Keratinocyte (primary cell): ENCODE measurements around the gene RASL12. TPM values are rescaled to one million over a fixed set of nuclear protein-coding genes. Genes with fewer than 3 reads are reported as not detected.

ENCODE experiments used
- DNase-seq: peaks from one replicate; pipeline ENCODE4 v3.0.0-alpha.2; 2011; ENCODE audit warnings: low read depth, missing footprints, low spot score
- FAIRE-seq: peaks from 2 replicates; lab custom pipeline; 2011; peaks lifted over from hg19 to GRCh38; lab: Jason Lieb, UNC
- H2AFZ ChIP-seq: 2 replicates; pipeline ENCODE4 v1.6.0; 2012; ENCODE audit warnings: low read length, control low read depth, inconsistent platforms; ENCODE audit not compliant: control insufficient read depth
- H3K27ac ChIP-seq: 2 replicates; pipeline ENCODE4 v1.5.1; 2011; ENCODE audit warnings: low read length; ENCODE audit not compliant: control insufficient read depth, insufficient read depth
- H3K27me3 ChIP-seq: 3 replicates; pipeline ENCODE4 v1.6.0; 2011; ENCODE audit warnings: low read length; ENCODE audit not compliant: control insufficient read depth, insufficient read depth; ENCODE audit errors: extremely low read depth
- H3K36me3 ChIP-seq, 2 experiments: 2 replicates in 1 of 2; 3 replicates in 1 of 2; pipeline ENCODE4 v1.5.1; 2011; ENCODE audit warnings: low read length in 2 of 2, mild to moderate bottlenecking in 1 of 2; ENCODE audit not compliant: control insufficient read depth in 2 of 2, insufficient read depth in 2 of 2; ENCODE audit errors: extremely low read depth in 1 of 2
- H3K4me1 ChIP-seq: 3 replicates; pipeline ENCODE4 v1.5.1; 2011; ENCODE audit warnings: low read length; ENCODE audit not compliant: control insufficient read depth, insufficient read depth; ENCODE audit errors: extremely low read depth
- H3K4me2 ChIP-seq: 3 replicates; pipeline ENCODE4 v1.6.0; 2011; ENCODE audit warnings: low read depth, low read length; ENCODE audit not compliant: control insufficient read depth, insufficient read depth; ENCODE audit errors: extremely low read depth
- H3K4me3 ChIP-seq, 3 experiments: fragments of 200-600 bp in 1 of 3; sonication (generic) in 1 of 3; 2 replicates in 2 of 3; 3 replicates in 1 of 3; pipeline ENCODE4 v1.5.1; 2011 to 2016; ENCODE audit warnings: low read length in 3 of 3, mild to moderate bottlenecking in 3 of 3, control low read depth in 2 of 3, inconsistent platforms in 1 of 3, low read depth in 1 of 3, mixed read lengths in 1 of 3, mixed run types in 1 of 3, moderate library complexity in 1 of 3; ENCODE audit not compliant: control insufficient read depth in 2 of 3, insufficient read depth in 2 of 3; ENCODE audit errors: extremely low read depth in 1 of 3
- H3K79me2 ChIP-seq: 2 replicates; pipeline ENCODE4 v1.6.0; 2012; ENCODE audit warnings: low read length; ENCODE audit not compliant: control insufficient read depth, insufficient read depth
- H3K9ac ChIP-seq: 3 replicates; pipeline ENCODE4 v1.6.0; 2011; ENCODE audit warnings: low read length; ENCODE audit not compliant: control insufficient read depth, insufficient read depth; ENCODE audit errors: extremely low read depth
- H3K9me1 ChIP-seq: 3 replicates; pipeline ENCODE4 v1.6.0; 2011; ENCODE audit warnings: low read length; ENCODE audit not compliant: control insufficient read depth, insufficient read depth; ENCODE audit errors: extremely low read depth
- H3K9me3 ChIP-seq: 2 replicates; pipeline ENCODE4 v1.5.1; 2012; ENCODE audit warnings: low read depth, low read length; ENCODE audit not compliant: control insufficient read depth
- H4K20me1 ChIP-seq: 3 replicates; pipeline ENCODE4 v1.6.0; 2011; ENCODE audit warnings: low read length; ENCODE audit not compliant: control insufficient read depth, insufficient read depth; ENCODE audit errors: extremely low read depth
- EZH2 ChIP-seq: IDR thresholded peaks from one replicate; pipeline ENCODE4 v1.6.1; 2012; ENCODE audit warnings: inconsistent platforms, mild to moderate bottlenecking, low read length, moderate library complexity
- dilution Hi-C: fragments of 300-500 bp; cut with MboI; formaldehyde crosslinking; loops from one replicate; pipeline ENCODE4 v1.7.0; 2020; ENCODE audit warnings: low sequenced_read_pairs; ENCODE audit not compliant: extremely low pct_ligation_motif_present
- polyA plus RNA-seq, 5 experiments: library from polyadenylated mRNA; depleted of rRNA in 3 of 5; stranded (reverse) in 3 of 5; stranded (forward) in 1 of 5; unstranded in 1 of 5; fragments of >200 nt; gene quantifications; 1 replicate in 1 of 5; 2 replicates in 3 of 5; 3 replicates in 1 of 5; pipeline versions ENCODE4 v1.2.1 to v1.2.3, GENCODE V29; 2011 to 2012; ENCODE audit warnings: missing spikeins in 2 of 5, low read depth in 1 of 5, low replicate concordance in 1 of 5
- TF ChIP-seq, protein P1 (sequence below), 3 experiments: IDR thresholded peaks in 1 of 3; conservative IDR thresholded peaks in 1 of 3; optimal IDR thresholded peaks in 1 of 3; 2 replicates in 2 of 3; 3 replicates in 1 of 3; pipeline versions ENCODE3 to v1.5.1; 2011; ENCODE audit warnings: low read length in 3 of 3, mild to moderate bottlenecking in 3 of 3, moderate library complexity in 2 of 3, control low read depth in 1 of 3, inconsistent platforms in 1 of 3; ENCODE audit not compliant: insufficient read depth in 2 of 3; ENCODE audit errors: extremely low read depth in 1 of 3

The RASL12 gene
- polyA plus RNA-seq, 1 donor (not counting 4 experiments of a cell fraction or from before 2014, with no cell fraction given), result not detected

DNA sequence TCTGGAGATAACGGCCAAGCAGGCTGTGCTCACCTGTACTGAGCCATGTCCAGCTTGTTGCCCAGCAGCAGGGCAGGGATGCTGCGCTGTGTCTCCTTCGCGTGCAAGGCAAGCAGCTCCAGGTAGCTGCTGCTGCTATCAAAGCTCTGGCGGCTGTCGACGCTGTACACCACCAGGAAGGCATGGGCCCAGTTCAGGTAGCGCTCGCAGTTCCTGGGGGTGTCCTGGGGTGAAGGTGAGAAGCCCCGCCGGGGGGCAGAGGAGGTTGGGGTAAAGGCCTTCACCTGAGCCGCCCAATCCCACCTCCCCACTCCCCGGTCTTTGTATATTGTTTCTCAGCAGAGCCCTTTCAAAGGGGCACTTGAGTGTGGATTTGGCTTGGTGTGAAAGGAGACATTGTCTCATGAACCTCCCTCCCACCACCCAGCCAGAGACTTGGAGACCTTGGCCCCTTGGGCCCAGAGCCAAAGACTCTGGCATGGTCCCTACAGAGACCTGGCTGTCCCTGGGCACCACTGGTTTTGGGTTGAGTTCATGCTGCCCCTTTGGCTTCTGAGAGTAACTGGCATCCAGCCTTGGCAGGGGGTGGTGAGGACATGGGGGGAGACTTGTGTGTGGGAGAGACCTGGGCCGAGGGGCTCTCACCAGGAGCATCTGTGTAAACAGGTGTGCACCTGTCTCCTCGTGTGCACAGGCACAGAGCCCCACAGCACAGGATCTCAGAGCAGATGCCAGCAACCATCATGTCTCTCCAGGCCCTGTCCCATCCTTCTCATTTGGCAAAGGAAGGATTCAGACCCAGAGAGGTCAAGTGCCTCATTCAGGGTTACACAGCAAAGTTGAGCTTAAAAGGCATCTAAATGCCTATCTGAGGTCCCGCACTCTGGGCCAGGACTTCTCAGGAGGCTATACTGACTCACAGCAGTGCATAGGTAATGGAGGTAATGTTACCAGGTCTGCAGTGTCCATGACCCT, 9.1 kb downstream of the RASL12 start:
- H2AFZ ChIP-seq, result no peak overlapping the region
- H3K27ac ChIP-seq, result no peak overlapping the region
- H3K4me3 ChIP-seq, result no peak overlapping the region
- H3K4me1 ChIP-seq, result no peaks in the 10 kb centered on the region
- TF ChIP-seq, protein P1, sequence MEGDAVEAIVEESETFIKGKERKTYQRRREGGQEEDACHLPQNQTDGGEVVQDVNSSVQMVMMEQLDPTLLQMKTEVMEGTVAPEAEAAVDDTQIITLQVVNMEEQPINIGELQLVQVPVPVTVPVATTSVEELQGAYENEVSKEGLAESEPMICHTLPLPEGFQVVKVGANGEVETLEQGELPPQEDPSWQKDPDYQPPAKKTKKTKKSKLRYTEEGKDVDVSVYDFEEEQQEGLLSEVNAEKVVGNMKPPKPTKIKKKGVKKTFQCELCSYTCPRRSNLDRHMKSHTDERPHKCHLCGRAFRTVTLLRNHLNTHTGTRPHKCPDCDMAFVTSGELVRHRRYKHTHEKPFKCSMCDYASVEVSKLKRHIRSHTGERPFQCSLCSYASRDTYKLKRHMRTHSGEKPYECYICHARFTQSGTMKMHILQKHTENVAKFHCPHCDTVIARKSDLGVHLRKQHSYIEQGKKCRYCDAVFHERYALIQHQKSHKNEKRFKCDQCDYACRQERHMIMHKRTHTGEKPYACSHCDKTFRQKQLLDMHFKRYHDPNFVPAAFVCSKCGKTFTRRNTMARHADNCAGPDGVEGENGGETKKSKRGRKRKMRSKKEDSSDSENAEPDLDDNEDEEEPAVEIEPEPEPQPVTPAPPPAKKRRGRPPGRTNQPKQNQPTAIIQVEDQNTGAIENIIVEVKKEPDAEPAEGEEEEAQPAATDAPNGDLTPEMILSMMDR (optimal IDR thresholded peaks at IDR 0.05 in 1 of 3, IDR thresholded peaks at IDR 0.05 in 1 of 3, conservative IDR thresholded peaks at IDR 0.05 in 1 of 3; ENCODE audit: extremely low read depth in 1 of 3, insufficient read depth in 2 of 3, low read length in 3 of 3), result no peak
- TF ChIP-seq EZH2, result no peak
- FAIRE-seq (no peak), DNase-seq (no peak)
- no peak overlapping the region for H3K9ac ChIP-seq
- H4K20me1 ChIP-seq, result no peaks in the 10 kb centered on the region
- H3K79me2 ChIP-seq, result no peaks in the 10 kb centered on the region
- dilution Hi-C loops, result no loop called here
- peaks cover 10% of the 10 kb centered on the region for H3K27me3 ChIP-seq
- H3K9me1 ChIP-seq, result no peaks in the 10 kb centered on the region
- H3K9me3 ChIP-seq, result no peaks in the 10 kb centered on the region
- H3K4me2 ChIP-seq, result no peak overlapping the region
- no peaks in the 10 kb centered on the region for H3K36me3 ChIP-seq

DNA sequence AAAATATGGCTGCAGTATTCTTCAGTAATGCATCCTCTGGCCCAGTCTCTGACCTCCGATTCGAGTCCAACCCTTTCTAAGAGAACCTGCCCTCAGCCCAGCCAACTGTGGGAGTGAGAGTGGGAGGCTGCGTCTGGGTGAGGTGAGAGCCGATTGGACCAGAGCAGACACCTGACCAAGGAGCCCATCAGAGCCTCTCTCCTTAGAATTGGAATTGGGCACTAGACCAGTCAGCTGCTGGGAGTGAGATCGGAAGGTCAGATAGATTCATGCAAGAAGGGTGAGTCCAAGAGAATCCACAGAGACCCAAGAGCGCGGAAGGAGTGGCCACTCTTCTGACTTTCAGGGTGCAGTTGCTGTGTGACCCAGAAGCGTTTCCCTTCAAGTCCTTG, 10.2 kb downstream of the RASL12 start:
- H3K27ac ChIP-seq, result no peak overlapping the region
- H4K20me1 ChIP-seq, result no peaks in the 10 kb centered on the region
- no peaks in the 10 kb centered on the region for H3K79me2 ChIP-seq
- H3K9me1 ChIP-seq, result no peaks in the 10 kb centered on the region
- no peak overlapping the region for H3K9ac ChIP-seq
- H3K27me3 ChIP-seq, result peaks cover 7% of the 10 kb centered on the region
- dilution Hi-C loops, result no loop called here
- H3K4me3 ChIP-seq, result no peak overlapping the region
- H3K9me3 ChIP-seq, result no peaks in the 10 kb centered on the region
- no peaks in the 10 kb centered on the region for H3K4me1 ChIP-seq
- no peak for TF ChIP-seq EZH2
- TF ChIP-seq, protein P1 (optimal IDR thresholded peaks at IDR 0.05 in 1 of 3, IDR thresholded peaks at IDR 0.05 in 1 of 3, conservative IDR thresholded peaks at IDR 0.05 in 1 of 3; ENCODE audit: extremely low read depth in 1 of 3, insufficient read depth in 2 of 3, low read length in 3 of 3), result no peak
- no peak overlapping the region for H3K4me2 ChIP-seq
- H3K36me3 ChIP-seq, result no peaks in the 10 kb centered on the region
- no peak overlapping the region for H2AFZ ChIP-seq
- DNase-seq (no peak), FAIRE-seq (no peak)
